GM23338 (cell line): Measurements from ENCODE around the gene FXYD7.

Source experiments
- CREB1 ChIP-seq: fragments of 250-450 bp; sonication (Bioruptor Pico); IDR thresholded peaks from 2 replicates; pipeline ENCODE4 v1.5.0; 2020; ENCODE audit warnings: low read depth, mild to moderate bottlenecking, moderate library complexity
- EZH2 ChIP-seq: fragments of 200-600 bp; sonication (generic); IDR thresholded peaks from one replicate; pipeline ENCODE4 v1.8.0; 2017; ENCODE audit warnings: antibody characterized with exemption, mild to moderate bottlenecking, low read depth; ENCODE audit not compliant: unreplicated experiment
- EZH2phosphoT487 ChIP-seq: fragments of 200-600 bp; sonication (generic); IDR thresholded peaks from one replicate; pipeline ENCODE4 v1.8.1; 2018; ENCODE audit warnings: antibody characterized with exemption; ENCODE audit not compliant: unreplicated experiment
- JUNB ChIP-seq: IDR thresholded peaks from one replicate; pipeline ENCODE4 v1.6.1; 2016; ENCODE audit warnings: antibody characterized with exemption; ENCODE audit not compliant: unreplicated experiment
- NANOG ChIP-seq: IDR thresholded peaks from 2 replicates; pipeline ENCODE4 v1.6.1; 2016; ENCODE audit warnings: antibody characterized with exemption, borderline replicate concordance
- POLR2AphosphoS5 ChIP-seq: IDR thresholded peaks from 2 replicates; pipeline ENCODE4 v1.6.1; 2016; ENCODE audit warnings: antibody characterized with exemption, low read depth
- REST ChIP-seq: IDR thresholded peaks from one replicate; pipeline ENCODE4 v1.6.1; 2018; ENCODE audit warnings: antibody characterized with exemption; ENCODE audit not compliant: unreplicated experiment
- STAT1 ChIP-seq: IDR thresholded peaks from one replicate; pipeline ENCODE4 v1.6.1; 2016; ENCODE audit warnings: antibody characterized with exemption; ENCODE audit not compliant: unreplicated experiment
- ZNF114 ChIP-seq: fragments of 250-450 bp; sonication (Bioruptor Pico); IDR thresholded peaks from 2 replicates; pipeline ENCODE4 v1.5.0; 2020; ENCODE audit warnings: mild to moderate bottlenecking, moderate library complexity
- ZNF331 ChIP-seq: fragments of 250-450 bp; sonication (Bioruptor Pico); IDR thresholded peaks from 2 replicates; pipeline ENCODE4 v1.5.0; 2020; ENCODE audit warnings: low read depth, mild to moderate bottlenecking, moderate library complexity
- TF ChIP-seq, protein P1 (sequence below), 2 experiments: fragments of 200-600 bp in 1 of 2; sonication (generic) in 1 of 2; conservative IDR thresholded peaks; 2 replicates each; pipeline versions ENCODE4 v1.5.1 to v1.6.1; 2016 to 2017; ENCODE audit warnings: antibody characterized with exemption in 2 of 2, low read depth in 2 of 2, mild to moderate bottlenecking in 2 of 2, moderate library complexity in 1 of 2
- TF ChIP-seq, protein P2 (sequence below): fragments of 250-450 bp; sonication (Bioruptor Pico); IDR thresholded peaks from 2 replicates; pipeline ENCODE4 v1.5.0; 2020; ENCODE audit warnings: mild to moderate bottlenecking, moderate library complexity
- TF ChIP-seq, protein P3 (sequence below): IDR thresholded peaks from 2 replicates; pipeline ENCODE4 v1.6.1; 2016; ENCODE audit warnings: antibody characterized with exemption

DNA sequence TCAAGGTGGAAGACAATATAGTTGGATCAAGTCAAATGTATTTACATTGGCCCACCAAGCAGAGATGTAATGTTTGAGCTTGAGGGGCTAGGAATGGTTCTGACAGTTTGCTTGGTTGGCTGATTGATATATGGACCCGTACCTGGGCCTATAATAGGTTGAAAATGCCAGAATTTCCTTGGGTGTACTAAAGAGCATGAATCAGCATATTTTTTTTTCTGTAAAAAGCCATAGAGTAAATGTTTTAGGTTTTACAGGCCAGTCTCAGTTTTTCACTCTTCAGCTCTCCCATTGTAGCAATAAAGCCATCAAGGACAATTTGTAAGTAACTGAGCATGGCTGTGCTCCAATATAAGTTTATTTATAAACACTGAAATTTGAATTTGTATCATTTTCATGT is 38.3 kb downstream of the FXYD7 start:
- TF ChIP-seq, protein P1, sequence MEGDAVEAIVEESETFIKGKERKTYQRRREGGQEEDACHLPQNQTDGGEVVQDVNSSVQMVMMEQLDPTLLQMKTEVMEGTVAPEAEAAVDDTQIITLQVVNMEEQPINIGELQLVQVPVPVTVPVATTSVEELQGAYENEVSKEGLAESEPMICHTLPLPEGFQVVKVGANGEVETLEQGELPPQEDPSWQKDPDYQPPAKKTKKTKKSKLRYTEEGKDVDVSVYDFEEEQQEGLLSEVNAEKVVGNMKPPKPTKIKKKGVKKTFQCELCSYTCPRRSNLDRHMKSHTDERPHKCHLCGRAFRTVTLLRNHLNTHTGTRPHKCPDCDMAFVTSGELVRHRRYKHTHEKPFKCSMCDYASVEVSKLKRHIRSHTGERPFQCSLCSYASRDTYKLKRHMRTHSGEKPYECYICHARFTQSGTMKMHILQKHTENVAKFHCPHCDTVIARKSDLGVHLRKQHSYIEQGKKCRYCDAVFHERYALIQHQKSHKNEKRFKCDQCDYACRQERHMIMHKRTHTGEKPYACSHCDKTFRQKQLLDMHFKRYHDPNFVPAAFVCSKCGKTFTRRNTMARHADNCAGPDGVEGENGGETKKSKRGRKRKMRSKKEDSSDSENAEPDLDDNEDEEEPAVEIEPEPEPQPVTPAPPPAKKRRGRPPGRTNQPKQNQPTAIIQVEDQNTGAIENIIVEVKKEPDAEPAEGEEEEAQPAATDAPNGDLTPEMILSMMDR (conservative IDR thresholded peaks at IDR 0.05; ENCODE audit: low read depth in 2 of 2) = no peak
- no peak for TF ChIP-seq REST
- no peak for TF ChIP-seq POLR2AphosphoS5
- TF ChIP-seq EZH2phosphoT487 = no peak
- no peak for TF ChIP-seq EZH2
- TF ChIP-seq ZNF331 = no peak
- no peak for TF ChIP-seq STAT1
- TF ChIP-seq ZNF114 (CRISPR knock-in tag) = no peak
- no peak for TF ChIP-seq JUNB
- no peak for TF ChIP-seq CREB1 (CRISPR knock-in tag)
- TF ChIP-seq, protein P2, sequence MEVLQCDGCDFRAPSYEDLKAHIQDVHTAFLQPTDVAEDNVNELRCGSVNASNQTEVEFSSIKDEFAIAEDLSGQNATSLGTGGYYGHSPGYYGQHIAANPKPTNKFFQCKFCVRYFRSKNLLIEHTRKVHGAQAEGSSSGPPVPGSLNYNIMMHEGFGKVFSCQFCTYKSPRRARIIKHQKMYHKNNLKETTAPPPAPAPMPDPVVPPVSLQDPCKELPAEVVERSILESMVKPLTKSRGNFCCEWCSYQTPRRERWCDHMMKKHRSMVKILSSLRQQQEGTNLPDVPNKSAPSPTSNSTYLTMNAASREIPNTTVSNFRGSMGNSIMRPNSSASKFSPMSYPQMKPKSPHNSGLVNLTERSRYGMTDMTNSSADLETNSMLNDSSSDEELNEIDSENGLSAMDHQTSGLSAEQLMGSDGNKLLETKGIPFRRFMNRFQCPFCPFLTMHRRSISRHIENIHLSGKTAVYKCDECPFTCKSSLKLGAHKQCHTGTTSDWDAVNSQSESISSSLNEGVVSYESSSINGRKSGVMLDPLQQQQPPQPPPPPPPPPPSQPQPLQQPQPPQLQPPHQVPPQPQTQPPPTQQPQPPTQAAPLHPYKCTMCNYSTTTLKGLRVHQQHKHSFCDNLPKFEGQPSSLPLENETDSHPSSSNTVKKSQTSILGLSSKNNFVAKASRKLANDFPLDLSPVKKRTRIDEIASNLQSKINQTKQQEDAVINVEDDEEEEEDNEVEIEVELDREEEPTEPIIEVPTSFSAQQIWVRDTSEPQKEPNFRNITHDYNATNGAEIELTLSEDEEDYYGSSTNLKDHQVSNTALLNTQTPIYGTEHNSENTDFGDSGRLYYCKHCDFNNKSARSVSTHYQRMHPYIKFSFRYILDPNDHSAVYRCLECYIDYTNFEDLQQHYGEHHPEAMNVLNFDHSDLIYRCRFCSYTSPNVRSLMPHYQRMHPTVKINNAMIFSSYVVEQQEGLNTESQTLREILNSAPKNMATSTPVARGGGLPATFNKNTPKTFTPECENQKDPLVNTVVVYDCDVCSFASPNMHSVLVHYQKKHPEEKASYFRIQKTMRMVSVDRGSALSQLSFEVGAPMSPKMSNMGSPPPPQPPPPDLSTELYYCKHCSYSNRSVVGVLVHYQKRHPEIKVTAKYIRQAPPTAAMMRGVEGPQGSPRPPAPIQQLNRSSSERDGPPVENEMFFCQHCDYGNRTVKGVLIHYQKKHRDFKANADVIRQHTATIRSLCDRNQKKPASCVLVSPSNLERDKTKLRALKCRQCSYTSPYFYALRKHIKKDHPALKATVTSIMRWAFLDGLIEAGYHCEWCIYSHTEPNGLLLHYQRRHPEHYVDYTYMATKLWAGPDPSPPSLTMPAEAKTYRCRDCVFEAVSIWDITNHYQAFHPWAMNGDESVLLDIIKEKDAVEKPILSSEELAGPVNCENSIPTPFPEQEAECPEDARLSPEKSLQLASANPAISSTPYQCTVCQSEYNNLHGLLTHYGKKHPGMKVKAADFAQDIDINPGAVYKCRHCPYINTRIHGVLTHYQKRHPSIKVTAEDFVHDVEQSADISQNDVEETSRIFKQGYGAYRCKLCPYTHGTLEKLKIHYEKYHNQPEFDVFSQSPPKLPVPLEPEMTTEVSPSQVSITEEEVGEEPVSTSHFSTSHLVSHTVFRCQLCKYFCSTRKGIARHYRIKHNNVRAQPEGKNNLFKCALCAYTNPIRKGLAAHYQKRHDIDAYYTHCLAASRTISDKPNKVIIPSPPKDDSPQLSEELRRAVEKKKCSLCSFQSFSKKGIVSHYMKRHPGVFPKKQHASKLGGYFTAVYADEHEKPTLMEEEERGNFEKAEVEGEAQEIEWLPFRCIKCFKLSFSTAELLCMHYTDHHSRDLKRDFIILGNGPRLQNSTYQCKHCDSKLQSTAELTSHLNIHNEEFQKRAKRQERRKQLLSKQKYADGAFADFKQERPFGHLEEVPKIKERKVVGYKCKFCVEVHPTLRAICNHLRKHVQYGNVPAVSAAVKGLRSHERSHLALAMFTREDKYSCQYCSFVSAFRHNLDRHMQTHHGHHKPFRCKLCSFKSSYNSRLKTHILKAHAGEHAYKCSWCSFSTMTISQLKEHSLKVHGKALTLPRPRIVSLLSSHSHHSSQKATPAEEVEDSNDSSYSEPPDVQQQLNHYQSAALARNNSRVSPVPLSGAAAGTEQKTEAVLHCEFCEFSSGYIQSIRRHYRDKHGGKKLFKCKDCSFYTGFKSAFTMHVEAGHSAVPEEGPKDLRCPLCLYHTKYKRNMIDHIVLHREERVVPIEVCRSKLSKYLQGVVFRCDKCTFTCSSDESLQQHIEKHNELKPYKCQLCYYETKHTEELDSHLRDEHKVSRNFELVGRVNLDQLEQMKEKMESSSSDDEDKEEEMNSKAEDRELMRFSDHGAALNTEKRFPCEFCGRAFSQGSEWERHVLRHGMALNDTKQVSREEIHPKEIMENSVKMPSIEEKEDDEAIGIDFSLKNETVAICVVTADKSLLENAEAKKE (CRISPR knock-in tag) = no peak
- TF ChIP-seq, protein P3, sequence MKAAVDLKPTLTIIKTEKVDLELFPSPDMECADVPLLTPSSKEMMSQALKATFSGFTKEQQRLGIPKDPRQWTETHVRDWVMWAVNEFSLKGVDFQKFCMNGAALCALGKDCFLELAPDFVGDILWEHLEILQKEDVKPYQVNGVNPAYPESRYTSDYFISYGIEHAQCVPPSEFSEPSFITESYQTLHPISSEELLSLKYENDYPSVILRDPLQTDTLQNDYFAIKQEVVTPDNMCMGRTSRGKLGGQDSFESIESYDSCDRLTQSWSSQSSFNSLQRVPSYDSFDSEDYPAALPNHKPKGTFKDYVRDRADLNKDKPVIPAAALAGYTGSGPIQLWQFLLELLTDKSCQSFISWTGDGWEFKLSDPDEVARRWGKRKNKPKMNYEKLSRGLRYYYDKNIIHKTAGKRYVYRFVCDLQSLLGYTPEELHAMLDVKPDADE = no peak
- TF ChIP-seq NANOG = no peak
